ENCODE measurements around the gene THEMIS.

The THEMIS gene

GRCh38 chr6:127857051-127857637 lies 43.7 kb downstream of the THEMIS start:
- no peak for DNase-seq

GRCh38 chr6:127855542-127856159 lies 45.2 kb downstream of the THEMIS start:
- DNase-seq = no peak

GRCh38 chr6:127854009-127854408 lies 46.8 kb downstream of the THEMIS start:
- no peak for DNase-seq

GRCh38 chr6:127851197-127851596 lies 49.7 kb downstream of the THEMIS start:
- no peak for DNase-seq

GRCh38 chr6:127845242-127845641 lies 55.6 kb downstream of the THEMIS start:
- DNase-seq = no peak

GRCh38 chr6:127844529-127844928 lies 56.3 kb downstream of the THEMIS start:
- DNase-seq = no peak

GRCh38 chr6:127843582-127843981 lies 57.3 kb downstream of the THEMIS start:
- DNase-seq = no peak

GRCh38 chr6:127842562-127842961 lies 58.3 kb downstream of the THEMIS start:
- DNase-seq = no peak

- DNase-seq = no peak
Observed at GRCh38 chr6:127841811-127842210, 59.0 kb downstream of the THEMIS start.

- no peak for DNase-seq
Observed at GRCh38 chr6:127834136-127834535, 66.7 kb downstream of the THEMIS start.

- no peak for DNase-seq
Observed at GRCh38 chr6:127833336-127833735, 67.5 kb downstream of the THEMIS start.

- no peak for DNase-seq
Observed at GRCh38 chr6:127832381-127832780, 68.5 kb downstream of the THEMIS start.

- no peak for DNase-seq
Observed at GRCh38 chr6:127824061-127824460, 76.8 kb downstream of the THEMIS start.

- DNase-seq = no peak
Observed at GRCh38 chr6:127821431-127821830, 79.4 kb downstream of the THEMIS start.

GRCh38 chr6:127818149-127818548 lies 82.7 kb downstream of the THEMIS start:
- no peak for DNase-seq

GRCh38 chr6:127816643-127817042 lies 84.2 kb downstream of the THEMIS start:
- DNase-seq = no peak

GRCh38 chr6:127813699-127814027 lies 87.2 kb downstream of the THEMIS start:
- no peak for DNase-seq

GRCh38 chr6:127812985-127813698 lies 87.7 kb downstream of the THEMIS start:
- no peak for DNase-seq

- peak; percentile 81 for DNase-seq
Observed at GRCh38 chr6:127811900-127812570, 88.8 kb downstream of the THEMIS start.

- no peak for DNase-seq
Observed at GRCh38 chr6:127807806-127808517, 92.9 kb downstream of the THEMIS start.

- DNase-seq = no peak
Observed at GRCh38 chr6:127796713-127797112, 104.1 kb downstream of the THEMIS start.

GRCh38 chr6:127794405-127794804 lies 106.5 kb downstream of the THEMIS start:
- peak; percentile 26 for DNase-seq

- DNase-seq = no peak
Observed at GRCh38 chr6:127793396-127793795, 107.5 kb downstream of the THEMIS start.
